WI38 (cell line): Measurements from ENCODE around the gene DKC1.

ENCODE experiments used
- H3K4me3 ChIP-seq: 2 replicates; pipeline ENCODE4 v1.5.1; 2011; ENCODE audit warnings: low read depth, mild to moderate bottlenecking, control low read depth, low read length
- TF ChIP-seq, protein P1 (sequence below): IDR thresholded peaks from 2 replicates; pipeline ENCODE4 v1.5.1; 2012; ENCODE audit warnings: low read depth, mild to moderate bottlenecking, control low read depth, low read length

Gene DKC1

DNA sequence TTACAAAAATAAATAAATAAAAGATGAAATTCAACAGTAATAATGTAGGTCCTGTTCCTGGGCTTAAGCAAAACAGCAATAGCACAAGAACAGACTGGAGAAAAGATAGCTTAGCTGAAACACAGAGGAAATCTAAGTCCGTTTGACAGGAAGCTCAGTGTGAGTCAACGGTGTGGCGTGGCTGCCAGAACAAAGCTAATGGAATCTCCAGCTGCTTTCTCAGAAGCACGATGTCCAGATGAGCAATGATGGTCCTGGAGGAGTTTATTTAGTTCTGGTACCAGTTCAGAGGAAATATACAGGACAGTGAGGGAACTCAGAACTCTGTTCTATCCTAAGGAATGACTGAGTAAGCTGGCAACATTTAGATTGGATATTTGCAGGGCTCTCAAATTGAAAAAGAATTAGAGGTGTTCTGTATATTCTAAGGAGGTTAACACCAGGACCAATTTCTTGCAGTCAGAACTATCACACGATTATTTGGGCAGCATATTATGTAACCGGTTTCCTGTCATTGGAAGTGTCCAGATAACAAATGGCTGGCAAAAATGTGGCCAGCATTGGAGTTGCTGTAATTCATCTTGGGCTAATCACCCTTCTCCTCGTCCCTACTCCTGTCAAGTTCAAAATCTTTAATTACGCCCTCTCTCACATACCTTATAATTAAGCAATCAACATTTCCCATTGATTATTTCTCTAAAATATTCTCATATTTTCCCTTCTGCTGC is 24.5 kb upstream of the DKC1 start:
- TF ChIP-seq, protein P1, sequence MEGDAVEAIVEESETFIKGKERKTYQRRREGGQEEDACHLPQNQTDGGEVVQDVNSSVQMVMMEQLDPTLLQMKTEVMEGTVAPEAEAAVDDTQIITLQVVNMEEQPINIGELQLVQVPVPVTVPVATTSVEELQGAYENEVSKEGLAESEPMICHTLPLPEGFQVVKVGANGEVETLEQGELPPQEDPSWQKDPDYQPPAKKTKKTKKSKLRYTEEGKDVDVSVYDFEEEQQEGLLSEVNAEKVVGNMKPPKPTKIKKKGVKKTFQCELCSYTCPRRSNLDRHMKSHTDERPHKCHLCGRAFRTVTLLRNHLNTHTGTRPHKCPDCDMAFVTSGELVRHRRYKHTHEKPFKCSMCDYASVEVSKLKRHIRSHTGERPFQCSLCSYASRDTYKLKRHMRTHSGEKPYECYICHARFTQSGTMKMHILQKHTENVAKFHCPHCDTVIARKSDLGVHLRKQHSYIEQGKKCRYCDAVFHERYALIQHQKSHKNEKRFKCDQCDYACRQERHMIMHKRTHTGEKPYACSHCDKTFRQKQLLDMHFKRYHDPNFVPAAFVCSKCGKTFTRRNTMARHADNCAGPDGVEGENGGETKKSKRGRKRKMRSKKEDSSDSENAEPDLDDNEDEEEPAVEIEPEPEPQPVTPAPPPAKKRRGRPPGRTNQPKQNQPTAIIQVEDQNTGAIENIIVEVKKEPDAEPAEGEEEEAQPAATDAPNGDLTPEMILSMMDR = no peak
- H3K4me3 ChIP-seq = no peak overlapping the region

- H3K4me3 ChIP-seq = no peak overlapping the region
- TF ChIP-seq, protein P1 = no peak
Measured at GRCh38 chrX:154739952-154740465, 22.7 kb upstream of the DKC1 start.

- H3K4me3 ChIP-seq = no peak overlapping the region
- TF ChIP-seq, protein P1 = no peak
Measured at GRCh38 chrX:154742613-154743012, 20.1 kb upstream of the DKC1 start.

DNA sequence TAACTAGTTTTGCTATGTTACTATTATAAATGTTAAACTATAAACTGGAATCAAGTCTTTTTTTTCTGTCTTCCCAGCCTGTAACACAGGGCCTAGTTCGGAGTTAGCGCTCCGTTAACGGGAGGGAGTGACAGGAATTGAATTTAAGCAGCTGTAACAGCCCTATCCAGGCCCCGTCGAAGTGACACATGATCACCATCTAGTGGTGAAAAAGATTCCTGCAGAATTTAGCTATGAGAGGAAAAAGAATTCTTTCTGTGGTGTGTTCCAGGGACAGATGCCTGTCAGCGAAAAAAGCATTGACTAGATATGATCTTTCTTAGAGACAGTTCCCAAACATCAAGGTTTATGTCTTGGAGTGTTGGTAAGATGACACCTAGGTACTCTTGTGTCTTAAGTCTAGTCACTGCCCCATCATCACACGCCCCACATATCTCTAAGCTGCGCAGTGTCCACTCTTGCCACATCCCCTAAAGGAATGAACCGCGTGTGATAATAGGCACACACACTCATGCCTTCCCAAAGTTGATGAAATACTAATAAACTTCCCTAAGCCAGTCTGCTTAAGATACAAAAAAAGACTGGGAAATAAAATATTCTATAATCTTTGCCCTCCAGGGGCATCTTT is 13.8 kb upstream of the DKC1 start:
- TF ChIP-seq, protein P1 = peak; percentile 74
- H3K4me3 ChIP-seq = no peak overlapping the region

DNA sequence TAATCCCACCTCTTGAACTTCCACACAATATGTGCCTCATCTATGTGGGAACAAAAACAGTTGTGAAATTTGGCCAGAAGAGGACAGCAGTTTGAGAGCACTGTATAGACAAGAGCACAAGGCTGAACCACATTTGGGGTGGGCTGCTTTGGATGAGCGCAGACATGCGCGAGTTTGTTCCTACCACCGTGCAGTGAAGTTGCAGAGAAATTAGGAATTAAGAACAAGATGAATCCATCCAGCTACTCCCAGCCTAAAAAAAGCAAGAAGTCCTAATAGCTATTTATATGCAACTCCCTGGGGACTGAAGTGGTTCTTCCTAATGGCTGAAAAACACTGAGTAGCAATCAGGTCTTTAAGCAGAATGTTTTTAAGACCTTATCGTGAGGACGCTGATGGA is 12.8 kb upstream of the DKC1 start:
- TF ChIP-seq, protein P1 = no peak

GRCh38 chrX:154750301-154751202 is 12.1 kb upstream of the DKC1 start, which contains the start of gene GAB3:
Gene GAB3, minus strand, starts transcription at chrX:154751077. Its CDS starts 52 bp downstream, at chrX:154751025.
- TF ChIP-seq, protein P1 = no peak
- H3K4me3 ChIP-seq = peak within 1 kb of the TSS; percentile 56

More for the DNA sequence above, 12.8 kb upstream of the DKC1 start:
- peak overlapping the region; percentile 56 for H3K4me3 ChIP-seq
